HUES6 (cell line): Measurements from ENCODE around the gene RPS15A.
"Not testable (repeated sequence)": the region's sequence is repeated elsewhere in the genome, so short reads cannot be mapped to it uniquely, and the experiment has no call there.

Source experiments
- H3K27ac ChIP-seq: 2 replicates; pipeline ENCODE4 v1.7.0; 2013; ENCODE audit warnings: low read depth, mild to moderate bottlenecking, low read length, inconsistent platforms
- H3K27me3 ChIP-seq: 2 replicates; pipeline ENCODE4 v1.6.1; 2013; ENCODE audit warnings: low read length; ENCODE audit not compliant: control insufficient read depth, insufficient read depth
- H3K36me3 ChIP-seq: 2 replicates; pipeline ENCODE4 v1.6.1; 2013; ENCODE audit warnings: low read length; ENCODE audit not compliant: control insufficient read depth, insufficient read depth
- H3K4me1 ChIP-seq: 2 replicates; pipeline ENCODE4 v1.6.1; 2013; ENCODE audit warnings: low read length; ENCODE audit not compliant: control insufficient read depth, insufficient read depth
- H3K4me3 ChIP-seq: 2 replicates; pipeline ENCODE4 v1.5.1; 2013; ENCODE audit warnings: low read depth, low read length
- H3K9ac ChIP-seq: one replicate; pipeline ENCODE4 v1.6.1; 2013; ENCODE audit warnings: mild to moderate bottlenecking, low read length
- H3K9me3 ChIP-seq: 2 replicates; pipeline ENCODE4 v1.6.1; 2013; ENCODE audit warnings: low read depth, low read length; ENCODE audit not compliant: control insufficient read depth, insufficient read depth

The RPS15A gene

DNA sequence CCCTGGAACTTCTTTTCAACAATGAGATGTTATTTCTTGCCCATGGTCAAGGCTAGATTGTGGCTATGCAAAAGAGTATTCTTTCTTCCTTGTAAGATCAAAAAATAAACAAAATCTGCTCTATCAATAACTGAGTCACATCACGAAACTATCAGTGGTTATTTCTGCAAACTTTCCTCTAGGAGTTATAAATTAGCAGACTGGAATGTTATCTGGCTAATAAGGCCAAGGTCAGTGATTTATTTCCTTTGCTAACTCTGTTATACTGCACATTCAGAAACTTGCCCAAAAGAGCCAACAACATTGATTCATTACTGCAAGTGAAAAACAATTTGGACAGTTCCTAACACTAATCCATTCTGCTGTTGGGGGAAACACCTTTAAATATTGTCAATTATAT is 6.2 kb upstream of the RPS15A start:
- Histone ChIP-seq H3K9me3 (no peaks in the 10 kb centered on the region), H3K4me3 (no peak overlapping the region), H3K27ac (no peak overlapping the region), H3K9ac (no peak overlapping the region), H3K4me1 (peaks cover 8% of the 10 kb centered on the region), H3K27me3 (no peaks in the 10 kb centered on the region), H3K36me3 (peaks cover 81% of the 10 kb centered on the region)

- H3K4me1 ChIP-seq, result 0 out of 2 replicates have a peak, but pooled peaks cover 3% of the 10 kb centered on the region
- H3K4me3 ChIP-seq, result no peak overlapping the region
- H3K9ac ChIP-seq, result no peak overlapping the region
- no peaks in the 10 kb centered on the region for H3K9me3 ChIP-seq
- H3K36me3 ChIP-seq, result peaks cover 83% of the 10 kb centered on the region
- H3K27ac ChIP-seq, result no peak overlapping the region
- no peaks in the 10 kb centered on the region for H3K27me3 ChIP-seq
Observed at GRCh38 chr16:18792836-18793433, 2.8 kb upstream of the RPS15A start.

DNA sequence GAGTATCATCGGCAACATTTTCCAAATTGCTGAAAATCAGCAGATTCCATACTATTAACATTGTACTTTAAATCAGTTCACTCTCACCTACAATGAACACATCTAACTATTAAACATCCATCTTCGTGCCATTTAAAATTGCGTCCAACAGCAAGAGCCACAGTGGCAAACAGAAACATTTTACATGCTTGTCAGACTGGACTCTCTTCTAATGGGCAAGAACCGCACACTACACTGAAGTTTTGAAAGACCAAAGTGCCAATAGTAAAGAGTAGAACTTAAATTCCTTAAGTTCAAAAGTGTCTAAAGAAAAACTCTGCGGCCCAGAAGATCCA is 652 bp downstream of the RPS15A start:
- Histone ChIP-seq H3K4me1 (peaks cover 12% of the 10 kb centered on the region), H3K4me3 (peak overlapping the region; percentile 81), H3K36me3 (peaks cover 85% of the 10 kb centered on the region), H3K27me3 (no peaks in the 10 kb centered on the region), H3K9ac (peak overlapping the region; percentile 98), H3K27ac (peak overlapping the region; percentile 96), H3K9me3 (no peaks in the 10 kb centered on the region)

GRCh38 chr16:18788828-18789514 is 1.2 kb downstream of the RPS15A start:
- Histone ChIP-seq H3K4me1 (peaks cover 12% of the 10 kb centered on the region), H3K27me3 (no peaks in the 10 kb centered on the region), H3K9me3 (no peaks in the 10 kb centered on the region), H3K27ac (peak overlapping the region; percentile 96), H3K4me3 (peak overlapping the region; percentile 81), H3K9ac (peak overlapping the region; percentile 98), H3K36me3 (peaks cover 85% of the 10 kb centered on the region)

GRCh38 chr16:18784917-18785623 is 5.1 kb downstream of the RPS15A start:
- Histone ChIP-seq H3K27me3 (no peaks in the 10 kb centered on the region), H3K9ac (no peak overlapping the region), H3K9me3 (no peaks in the 10 kb centered on the region), H3K36me3 (peaks cover 75% of the 10 kb centered on the region), H3K27ac (no peak overlapping the region), H3K4me3 (no peak overlapping the region), H3K4me1 (peaks cover 12% of the 10 kb centered on the region)

GRCh38 chr16:18783430-18784341 is 6.4 kb downstream of the RPS15A start:
- Histone ChIP-seq H3K27me3 (no peaks in the 10 kb centered on the region), H3K4me3 (no peak overlapping the region), H3K4me1 (peaks cover 12% of the 10 kb centered on the region), H3K9ac (no peak overlapping the region), H3K27ac (no peak overlapping the region), H3K36me3 (peaks cover 65% of the 10 kb centered on the region), H3K9me3 (no peaks in the 10 kb centered on the region)

DNA sequence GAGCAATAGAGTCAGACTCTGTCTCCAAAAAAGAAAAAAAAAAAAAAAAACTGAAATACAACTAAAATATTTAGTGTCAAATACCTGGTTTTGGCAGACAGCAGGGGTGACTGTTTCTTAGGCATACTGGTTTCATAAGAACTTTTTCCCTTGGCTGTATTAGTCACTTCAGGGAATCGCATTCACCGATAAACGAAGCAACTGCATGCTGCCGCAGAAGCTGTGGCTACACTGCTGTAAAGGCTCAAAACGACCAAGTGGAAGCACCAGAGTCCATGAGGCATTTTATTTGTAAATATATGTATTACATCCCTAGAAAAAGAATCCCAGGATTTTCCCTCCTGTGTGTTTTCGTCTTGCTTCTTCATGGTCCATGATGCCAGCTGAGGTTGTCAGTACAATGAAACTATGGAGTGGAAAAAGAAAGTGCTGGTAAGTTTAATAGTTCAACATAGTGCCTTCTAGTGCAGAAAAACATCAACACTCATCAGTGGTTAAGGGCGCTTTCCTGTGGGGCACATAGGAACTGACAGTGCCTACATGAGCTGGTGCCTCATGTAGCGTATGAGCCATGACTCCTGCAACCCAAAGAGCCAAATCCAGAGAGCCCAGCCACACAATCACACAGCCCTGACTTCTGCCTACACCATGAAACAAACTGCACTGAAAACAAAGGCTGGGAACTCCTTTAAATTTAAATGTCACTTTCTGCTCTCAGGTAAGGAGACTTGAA is 7.3 kb downstream of the RPS15A start:
- no peaks in the 10 kb centered on the region for H3K27me3 ChIP-seq
- no peak overlapping the region for H3K27ac ChIP-seq
- peaks cover 57% of the 10 kb centered on the region for H3K36me3 ChIP-seq

GRCh38 chr16:18781232-18781631 is 8.9 kb downstream of the RPS15A start:
- H3K9ac ChIP-seq, H3K27me3 ChIP-seq, H3K9me3 ChIP-seq, H3K27ac ChIP-seq, H3K4me1 ChIP-seq, H3K4me3 ChIP-seq: not testable (repeated sequence)
- peaks cover 40% of the 10 kb centered on the region for H3K36me3 ChIP-seq

More for the DNA sequence above, 7.3 kb downstream of the RPS15A start:
- Histone ChIP-seq H3K9ac (no peak overlapping the region), H3K4me3 (no peak overlapping the region), H3K4me1 (peaks cover 8% of the 10 kb centered on the region), H3K9me3 (no peaks in the 10 kb centered on the region)

GRCh38 chr16:18780460-18781026 is 9.6 kb downstream of the RPS15A start:
- H3K4me1 ChIP-seq, H3K9me3 ChIP-seq, H3K27me3 ChIP-seq, H3K27ac ChIP-seq, H3K9ac ChIP-seq, H3K4me3 ChIP-seq: not testable (repeated sequence)
- H3K36me3 ChIP-seq, result peaks cover 33% of the 10 kb centered on the region

- not testable (repeated sequence) for H3K4me3 ChIP-seq, H3K4me1 ChIP-seq, H3K27me3 ChIP-seq, H3K36me3 ChIP-seq, H3K27ac ChIP-seq, H3K9me3 ChIP-seq, H3K9ac ChIP-seq
Observed at GRCh38 chr16:18777664-18778063, 12.5 kb downstream of the RPS15A start.
